Endothelial cell of umbilical vein (primary cell): ENCODE measurements around the gene NLGN1.

ENCODE experiments used
- MYC ChIP-seq: IDR thresholded peaks from one replicate; pipeline ENCODE4 v1.6.1; 2011; ENCODE audit warnings: mild to moderate bottlenecking, low read depth, low read length
- TF ChIP-seq, protein P1 (sequence below), 2 donors: IDR thresholded peaks; 1 replicate in 1 of 2; 2 replicates in 1 of 2; pipeline ENCODE4 v1.5.1; 2011; ENCODE audit warnings: low read length in 2 of 2, mild to moderate bottlenecking in 2 of 2, moderate library complexity in 2 of 2, control low read depth in 1 of 2, inconsistent platforms in 1 of 2, low read depth in 1 of 2; ENCODE audit not compliant: insufficient read depth in 1 of 2; ENCODE audit errors: extremely low read depth in 1 of 2

DNA sequence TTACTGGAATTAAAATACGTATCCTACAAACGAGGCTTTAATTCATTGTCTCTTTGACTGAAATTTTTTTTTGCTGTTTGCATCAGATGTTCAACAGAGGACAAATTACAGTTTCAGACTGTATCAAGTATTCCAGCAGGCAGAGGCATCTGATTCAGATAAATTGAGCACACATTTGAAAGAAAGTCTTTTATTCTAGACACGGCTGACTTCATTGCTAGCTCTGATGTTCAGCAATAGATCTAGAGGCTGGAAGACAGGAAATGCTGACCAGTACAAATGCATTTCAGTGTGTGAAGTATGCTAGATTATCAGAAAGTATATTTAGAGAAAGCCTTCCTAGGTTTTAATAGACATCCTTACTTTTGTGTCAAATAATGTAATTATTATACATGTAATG, 472.2 kb downstream of the NLGN1 start:
- TF ChIP-seq, protein P1, sequence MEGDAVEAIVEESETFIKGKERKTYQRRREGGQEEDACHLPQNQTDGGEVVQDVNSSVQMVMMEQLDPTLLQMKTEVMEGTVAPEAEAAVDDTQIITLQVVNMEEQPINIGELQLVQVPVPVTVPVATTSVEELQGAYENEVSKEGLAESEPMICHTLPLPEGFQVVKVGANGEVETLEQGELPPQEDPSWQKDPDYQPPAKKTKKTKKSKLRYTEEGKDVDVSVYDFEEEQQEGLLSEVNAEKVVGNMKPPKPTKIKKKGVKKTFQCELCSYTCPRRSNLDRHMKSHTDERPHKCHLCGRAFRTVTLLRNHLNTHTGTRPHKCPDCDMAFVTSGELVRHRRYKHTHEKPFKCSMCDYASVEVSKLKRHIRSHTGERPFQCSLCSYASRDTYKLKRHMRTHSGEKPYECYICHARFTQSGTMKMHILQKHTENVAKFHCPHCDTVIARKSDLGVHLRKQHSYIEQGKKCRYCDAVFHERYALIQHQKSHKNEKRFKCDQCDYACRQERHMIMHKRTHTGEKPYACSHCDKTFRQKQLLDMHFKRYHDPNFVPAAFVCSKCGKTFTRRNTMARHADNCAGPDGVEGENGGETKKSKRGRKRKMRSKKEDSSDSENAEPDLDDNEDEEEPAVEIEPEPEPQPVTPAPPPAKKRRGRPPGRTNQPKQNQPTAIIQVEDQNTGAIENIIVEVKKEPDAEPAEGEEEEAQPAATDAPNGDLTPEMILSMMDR (IDR thresholded peaks at IDR 0.05; ENCODE audit: extremely low read depth in 1 of 2, insufficient read depth in 1 of 2, low read depth in 1 of 2, low read length in 2 of 2) = no peak
- no peak for TF ChIP-seq MYC
